GM10266 (cell line): ENCODE results near the gene COL8A2.

ENCODE experiments used
- DNase-seq: peaks from one replicate; pipeline ENCODE4 v3.0.0; 2012; ENCODE audit errors: extremely low spot score
- CTCF ChIP-seq: IDR thresholded peaks from 2 replicates; pipeline ENCODE4 v1.5.1; 2012; ENCODE audit warnings: mild to moderate bottlenecking, low read depth; ENCODE audit not compliant: control insufficient read depth, insufficient read depth; ENCODE audit errors: missing control alignments

Gene COL8A2

GRCh38 chr1:36166938-36167905 is 42.2 kb upstream of the COL8A2 start:
- no peak for TF ChIP-seq CTCF
- DNase-seq: no peak

DNA sequence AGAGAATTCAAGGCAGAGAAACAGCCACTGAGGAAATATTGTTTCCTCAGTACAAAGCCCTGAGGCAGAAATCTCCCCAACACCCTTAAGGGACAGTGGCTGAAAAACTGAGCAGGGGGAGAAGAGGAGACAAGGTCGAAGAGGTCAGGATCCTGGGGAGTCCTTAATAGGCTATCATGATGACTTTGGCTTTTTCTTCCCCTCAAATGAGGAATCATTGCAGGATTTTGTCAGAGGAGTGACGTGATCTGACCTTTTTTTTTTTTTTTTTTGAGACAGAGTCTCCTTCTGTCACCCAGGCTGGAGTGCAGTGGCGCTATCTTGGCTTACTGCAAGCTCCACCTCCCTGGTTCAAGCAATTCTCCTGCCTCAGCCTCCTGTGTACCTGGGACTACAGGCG is 41.1 kb upstream of the COL8A2 start:
- no peak for DNase-seq
- no peak for TF ChIP-seq CTCF

- TF ChIP-seq CTCF: no peak
- DNase-seq: no peak
Observed at GRCh38 chr1:36165145-36165544, 40.1 kb upstream of the COL8A2 start.

- no peak for TF ChIP-seq CTCF
Observed at GRCh38 chr1:36164361-36164760, 39.3 kb upstream of the COL8A2 start.

GRCh38 chr1:36163426-36163825 is 38.4 kb upstream of the COL8A2 start:
- TF ChIP-seq CTCF: no peak
- no peak for DNase-seq

More at GRCh38 chr1:36164361-36164760, 39.3 kb upstream of the COL8A2 start:
- no peak for DNase-seq

DNA sequence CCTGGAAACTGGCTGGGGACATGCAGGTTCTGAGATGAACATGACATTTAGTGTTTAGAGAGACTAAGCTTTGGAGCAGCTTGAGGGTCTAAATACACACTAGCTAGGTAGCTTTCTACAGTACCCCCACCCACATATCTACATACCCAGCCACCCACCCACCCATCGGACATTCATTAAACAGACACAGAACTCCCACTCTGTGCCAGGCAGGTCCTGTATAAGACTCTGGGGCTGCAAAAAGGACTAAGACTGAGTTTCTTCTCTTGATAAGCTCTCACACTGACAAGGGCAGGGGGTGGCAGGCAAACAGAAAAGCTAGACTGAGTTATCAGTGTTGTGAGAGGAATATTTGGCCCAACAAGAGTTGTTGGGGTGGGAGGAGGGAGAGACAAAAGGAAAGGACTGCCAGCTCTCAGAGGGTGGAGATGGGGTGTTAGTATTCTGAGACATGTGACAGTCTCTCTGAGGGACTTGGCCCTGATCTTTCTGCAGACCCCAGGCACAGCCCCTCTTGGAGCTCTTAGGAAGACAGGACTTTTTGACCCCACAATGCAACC is 37.7 kb upstream of the COL8A2 start:
- no peak for TF ChIP-seq CTCF
- no peak for DNase-seq
